ENCODE data around the gene TMEM222.

Gene TMEM222

GRCh38 chr1:27299385-27300271 lies 22.3 kb upstream of the TMEM222 start:
- TF ChIP-seq CTCF (IDR thresholded peaks at IDR 0.05; ENCODE audit: borderline replicate concordance, control extremely low read depth, extremely low read depth, insufficient read depth, missing control alignments), result no peak
- DNase-seq (ENCODE audit: low spot score), result no peak
- in situ Hi-C loops (cut with MboI; ENCODE audit: low sequenced_read_pairs, unreplicated experiment), result loop anchor here (5.0 to 25.0 kb wide), 2 partner anchors 93 to 112 kb away; partner anchors contain the start of gene GPR3

GRCh38 chr1:27300341-27301051 lies 21.5 kb upstream of the TMEM222 start:
- peak; percentile 92 for DNase-seq (ENCODE audit: low spot score)
- in situ Hi-C loops (cut with MboI; ENCODE audit: low sequenced_read_pairs, unreplicated experiment), result no loop called here
- TF ChIP-seq CTCF (IDR thresholded peaks at IDR 0.05; ENCODE audit: borderline replicate concordance, control extremely low read depth, extremely low read depth, insufficient read depth, missing control alignments), result peak; percentile 99

- no peak for TF ChIP-seq CTCF (IDR thresholded peaks at IDR 0.05; ENCODE audit: borderline replicate concordance, control extremely low read depth, extremely low read depth, insufficient read depth, missing control alignments)
- no peak for DNase-seq (ENCODE audit: low spot score)
- in situ Hi-C loops (cut with MboI; ENCODE audit: low sequenced_read_pairs, unreplicated experiment), result no loop called here
These were observed 20.9 kb upstream of the TMEM222 start for GRCh38 chr1:27301052-27301422.

- no peak for DNase-seq (ENCODE audit: low spot score)
- in situ Hi-C loops (cut with MboI; ENCODE audit: low sequenced_read_pairs, unreplicated experiment), result no loop called here
These were observed 20.3 kb upstream of the TMEM222 start for GRCh38 chr1:27301582-27302199.

GRCh38 chr1:27302612-27303011 lies 19.4 kb upstream of the TMEM222 start:
- TF ChIP-seq CTCF (IDR thresholded peaks at IDR 0.05; ENCODE audit: borderline replicate concordance, control extremely low read depth, extremely low read depth, insufficient read depth, missing control alignments), result no peak
- no peak for DNase-seq (ENCODE audit: low spot score)
- in situ Hi-C loops (cut with MboI; ENCODE audit: low sequenced_read_pairs, unreplicated experiment), result no loop called here

More at GRCh38 chr1:27301582-27302199, 20.3 kb upstream of the TMEM222 start:
- TF ChIP-seq CTCF (IDR thresholded peaks at IDR 0.05; ENCODE audit: borderline replicate concordance, control extremely low read depth, extremely low read depth, insufficient read depth, missing control alignments), result no peak

GRCh38 chr1:27303509-27303908 lies 18.5 kb upstream of the TMEM222 start:
- no peak for TF ChIP-seq CTCF (IDR thresholded peaks at IDR 0.05; ENCODE audit: borderline replicate concordance, control extremely low read depth, extremely low read depth, insufficient read depth, missing control alignments)
- no peak for DNase-seq (ENCODE audit: low spot score)
- in situ Hi-C loops (cut with MboI; ENCODE audit: low sequenced_read_pairs, unreplicated experiment), result no loop called here

Data from GM13976 (cell line).